Measurements from ENCODE around the gene PLPP2.

Gene PLPP2

DNA sequence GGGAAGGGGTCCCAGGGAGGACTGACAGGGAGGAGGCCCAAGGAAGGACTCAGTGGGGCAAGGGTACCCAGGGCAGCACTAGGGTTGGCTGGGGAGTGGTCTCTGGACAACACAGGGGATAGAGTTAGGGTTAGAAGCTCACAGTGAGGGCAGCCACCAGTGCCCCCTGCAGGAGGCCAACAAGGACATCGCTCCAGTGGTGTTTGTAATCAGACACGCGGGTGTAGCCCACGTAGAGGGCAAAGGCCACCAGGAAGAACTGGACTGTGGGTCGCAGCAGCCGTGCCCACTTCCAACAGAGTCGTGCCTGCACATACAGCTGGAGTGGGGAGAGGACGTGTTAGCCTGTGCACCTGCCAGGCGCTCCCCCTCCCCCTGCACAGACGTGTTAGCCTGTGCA lies 9.2 kb downstream of the PLPP2 start:
- TF ChIP-seq, protein P1, sequence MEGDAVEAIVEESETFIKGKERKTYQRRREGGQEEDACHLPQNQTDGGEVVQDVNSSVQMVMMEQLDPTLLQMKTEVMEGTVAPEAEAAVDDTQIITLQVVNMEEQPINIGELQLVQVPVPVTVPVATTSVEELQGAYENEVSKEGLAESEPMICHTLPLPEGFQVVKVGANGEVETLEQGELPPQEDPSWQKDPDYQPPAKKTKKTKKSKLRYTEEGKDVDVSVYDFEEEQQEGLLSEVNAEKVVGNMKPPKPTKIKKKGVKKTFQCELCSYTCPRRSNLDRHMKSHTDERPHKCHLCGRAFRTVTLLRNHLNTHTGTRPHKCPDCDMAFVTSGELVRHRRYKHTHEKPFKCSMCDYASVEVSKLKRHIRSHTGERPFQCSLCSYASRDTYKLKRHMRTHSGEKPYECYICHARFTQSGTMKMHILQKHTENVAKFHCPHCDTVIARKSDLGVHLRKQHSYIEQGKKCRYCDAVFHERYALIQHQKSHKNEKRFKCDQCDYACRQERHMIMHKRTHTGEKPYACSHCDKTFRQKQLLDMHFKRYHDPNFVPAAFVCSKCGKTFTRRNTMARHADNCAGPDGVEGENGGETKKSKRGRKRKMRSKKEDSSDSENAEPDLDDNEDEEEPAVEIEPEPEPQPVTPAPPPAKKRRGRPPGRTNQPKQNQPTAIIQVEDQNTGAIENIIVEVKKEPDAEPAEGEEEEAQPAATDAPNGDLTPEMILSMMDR (IDR thresholded peaks at IDR 0.05; ENCODE audit: low read depth, low read length): no peak
- H3K4me3 ChIP-seq (ENCODE audit: low read depth, low read length): no peak overlapping the region

DNA sequence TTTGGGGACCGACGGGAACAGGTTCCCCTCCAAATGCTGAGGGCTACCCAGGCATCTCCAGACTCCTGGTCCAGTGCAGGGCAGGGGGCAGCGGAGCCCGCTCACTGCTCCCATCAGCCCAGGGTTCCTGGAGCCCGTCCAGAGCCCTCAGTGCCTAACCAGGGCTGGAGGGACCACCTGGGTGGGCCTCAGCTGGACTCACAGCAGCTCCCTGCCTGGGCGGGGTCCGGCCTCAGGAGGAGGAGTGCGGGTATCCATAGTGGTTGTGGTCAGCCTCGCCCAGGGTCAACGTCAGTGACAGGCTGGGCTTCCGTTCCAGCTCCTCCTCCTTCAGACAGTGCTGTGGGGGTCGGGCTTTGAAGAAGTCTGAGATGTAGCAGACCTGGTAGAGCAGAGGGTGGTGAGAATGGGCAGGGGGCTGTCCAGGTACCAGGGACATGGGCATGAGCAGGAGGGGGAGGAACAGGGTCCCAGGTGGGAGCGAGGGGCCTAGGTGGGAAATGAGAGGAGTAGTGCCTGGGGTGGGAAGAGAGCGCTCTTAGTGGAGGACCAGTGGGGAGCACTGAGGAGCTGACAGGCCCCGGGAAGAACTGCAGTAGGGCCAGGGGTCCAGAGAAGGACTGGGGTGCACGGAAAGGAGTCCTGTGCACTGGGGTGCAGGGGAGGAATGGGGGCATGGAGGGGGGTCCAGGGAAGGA lies 9.9 kb downstream of the PLPP2 start:
- no peak overlapping the region for H3K4me3 ChIP-seq (ENCODE audit: low read depth, low read length)
- TF ChIP-seq, protein P1 (IDR thresholded peaks at IDR 0.05; ENCODE audit: low read depth, low read length): no peak

DNA sequence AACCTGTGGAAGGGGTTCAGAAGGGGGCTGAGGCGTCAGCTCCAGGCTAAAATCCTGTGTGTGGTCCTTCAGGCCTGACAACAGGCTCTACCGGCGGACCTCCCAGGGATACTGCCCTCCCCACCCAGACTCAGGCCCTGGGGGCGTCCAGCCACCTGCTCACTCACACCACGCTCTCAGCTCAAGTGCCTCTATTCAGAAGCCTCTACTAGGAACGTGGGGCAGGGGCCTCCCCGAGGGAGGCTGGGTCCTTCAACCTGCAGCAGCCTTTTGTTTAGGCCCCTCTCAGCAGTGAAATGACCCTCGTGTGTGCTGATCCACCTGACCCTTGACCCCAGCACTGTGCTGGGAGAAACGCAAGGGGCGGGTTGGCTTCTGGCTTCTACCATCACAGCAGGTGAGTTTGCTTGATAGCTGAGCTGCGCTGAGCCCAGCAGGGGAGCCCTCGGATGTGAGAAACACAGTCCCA lies 10.6 kb downstream of the PLPP2 start:
- TF ChIP-seq, protein P1 (IDR thresholded peaks at IDR 0.05; ENCODE audit: low read depth, low read length): no peak

DNA sequence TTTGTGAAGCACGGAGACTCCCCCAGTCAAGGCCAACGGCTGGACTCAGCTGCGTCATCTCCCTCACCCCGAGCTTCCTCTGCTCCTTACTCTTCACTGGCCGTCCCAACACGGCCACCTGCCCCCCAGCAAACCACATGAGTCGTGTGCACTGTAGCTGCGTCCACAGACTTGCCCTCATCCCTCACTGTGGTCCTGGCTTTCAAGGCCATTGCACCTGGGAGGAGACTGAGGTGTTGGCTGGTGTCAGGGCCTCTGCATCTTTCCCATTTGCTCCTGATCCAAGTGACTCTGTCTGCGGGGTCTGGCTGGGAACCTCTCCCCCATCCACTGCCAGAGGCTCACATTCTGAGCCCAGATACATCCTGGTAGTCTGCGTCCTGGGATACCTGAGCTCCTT lies 11.5 kb downstream of the PLPP2 start:
- TF ChIP-seq, protein P1 (IDR thresholded peaks at IDR 0.05; ENCODE audit: low read depth, low read length): no peak
- no peak overlapping the region for H3K4me3 ChIP-seq (ENCODE audit: low read depth, low read length)

More for the DNA sequence above, 10.6 kb downstream of the PLPP2 start:
- H3K4me3 ChIP-seq (ENCODE audit: low read depth, low read length): no peak overlapping the region

DNA sequence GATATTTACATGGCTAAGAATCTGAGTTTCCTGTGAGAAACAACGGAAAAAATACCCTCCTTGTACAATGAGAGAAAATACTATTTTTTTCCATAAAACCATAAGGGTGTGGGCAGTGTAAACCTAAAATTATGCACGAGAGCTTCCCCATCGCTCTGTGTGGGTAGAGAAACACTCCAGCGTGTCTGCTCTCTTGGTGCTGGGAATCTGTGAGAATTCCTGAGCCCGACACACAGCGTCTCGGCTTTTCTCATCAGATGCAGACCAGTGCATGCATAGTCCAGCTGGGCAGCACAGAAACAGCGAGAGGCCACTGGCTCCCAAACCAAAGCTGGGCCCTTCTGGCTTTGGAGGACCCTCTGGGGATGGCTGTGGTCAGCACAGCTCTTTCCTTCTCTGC lies 12.0 kb downstream of the PLPP2 start:
- TF ChIP-seq, protein P1 (IDR thresholded peaks at IDR 0.05; ENCODE audit: low read depth, low read length): no peak
- H3K4me3 ChIP-seq (ENCODE audit: low read depth, low read length): no peak overlapping the region

DNA sequence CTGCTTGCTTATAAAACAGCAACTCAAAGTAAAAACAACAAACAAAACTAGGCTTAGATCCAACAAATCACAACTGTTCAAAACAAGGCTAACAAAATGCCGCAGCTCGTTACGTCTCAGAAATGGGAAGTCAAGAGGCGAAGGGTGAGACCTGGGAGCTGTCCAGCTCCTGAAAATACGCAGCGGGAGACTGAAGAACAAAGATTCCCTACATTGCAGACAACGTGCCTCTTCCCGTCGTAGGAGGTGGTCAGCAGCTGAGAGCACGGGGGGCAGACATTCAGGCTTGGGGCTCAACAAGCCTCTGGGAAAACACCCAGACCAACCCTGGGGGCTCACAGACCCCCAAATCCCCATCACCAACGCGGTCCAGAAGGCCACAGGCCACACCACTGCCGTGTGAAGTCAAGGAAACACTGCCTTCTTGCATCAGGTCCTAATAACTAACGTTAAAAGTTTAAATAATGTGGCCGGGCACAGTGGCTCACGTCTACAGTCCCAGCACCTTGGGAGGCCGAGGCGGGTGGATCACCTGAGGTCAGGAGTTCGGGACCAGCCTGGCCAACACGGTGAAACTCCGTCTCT lies 13.5 kb downstream of the PLPP2 start:
- H3K4me3 ChIP-seq (ENCODE audit: low read depth, low read length): no peak overlapping the region
- TF ChIP-seq, protein P1 (IDR thresholded peaks at IDR 0.05; ENCODE audit: low read depth, low read length): no peak

DNA sequence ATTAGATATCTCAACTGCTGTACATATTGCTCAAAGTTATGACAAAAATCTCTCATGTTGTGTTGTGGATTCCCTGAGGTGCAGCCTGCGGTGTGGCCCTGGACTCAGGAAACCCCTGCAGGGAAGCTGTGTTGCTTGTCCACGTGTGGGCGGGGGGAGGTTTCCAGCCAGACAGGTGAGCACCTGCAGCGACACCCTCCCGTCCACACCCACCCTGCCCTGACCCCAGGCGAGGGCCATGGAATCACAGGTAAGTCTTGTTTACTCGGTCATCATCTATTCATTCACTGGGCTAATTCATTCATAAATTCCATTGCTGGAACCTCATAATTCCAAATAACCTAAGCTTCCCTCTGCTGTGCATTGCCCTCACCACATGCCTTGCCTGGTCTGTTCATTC lies 14.1 kb downstream of the PLPP2 start:
- TF ChIP-seq, protein P1 (IDR thresholded peaks at IDR 0.05; ENCODE audit: low read depth, low read length): no peak
- H3K4me3 ChIP-seq (ENCODE audit: low read depth, low read length): no peak overlapping the region
